ENCODE results near the gene AAGAB. TPM values are rescaled to one million over a fixed set of nuclear protein-coding genes. Genes with fewer than 3 reads are reported as not detected.

The AAGAB gene
- total RNA-seq, 1 experiment from 2014 or later = 102 TPM

GRCh38 chr15:67172172-67172571, 82.3 kb downstream of the AAGAB start:
- in situ Hi-C loops (cut with HindIII; ENCODE audit: low pct_unique_long_range_greater_than_20kb, low sequenced_read_pairs) (no loop called here), intact Hi-C loops (cut with micrococcal nuclease; ENCODE audit: unreplicated experiment) (no loop called here)
- CTCF ChIA-PET = no interaction called here
- POLR2A ChIA-PET = no interaction called here
- DNase-seq (ENCODE audit: low read depth, low spot score) (no peak), ATAC-seq (no peak)
- peak overlapping the region; percentile 94 for H3K27ac ChIP-seq (ENCODE audit: low read length)
- TF ChIP-seq REST (IDR thresholded peaks at IDR 0.05; ENCODE audit: insufficient read depth in 1 of 2, low read depth in 2 of 2, low read length in 1 of 2) (no peak), POLR2AphosphoS5 (IDR thresholded peaks at IDR 0.05; ENCODE audit: low read depth, low read length) (peak; percentile 12; the same call in 1 of the 2 replicates), SIN3A (IDR thresholded peaks at IDR 0.05; ENCODE audit: borderline replicate concordance, insufficient read depth, low read depth, low read length) (no peak), CTCF (IDR thresholded peaks at IDR 0.05) (no peak), TCF7L2 (IDR thresholded peaks at IDR 0.05; ENCODE audit: low read depth, low read length) (no peak)
- no peaks in the 10 kb centered on the region for H3K27me3 ChIP-seq (ENCODE audit: control insufficient read depth, insufficient read depth, low read length)
- H3K9me3 ChIP-seq (ENCODE audit: control insufficient read depth, insufficient read depth, low read depth, low read length) = no peaks in the 10 kb centered on the region
- H3K4me3 ChIP-seq (ENCODE audit: low read depth in 2 of 2, low read length in 2 of 2) = no peak overlapping the region
- peaks cover 100% of the 10 kb centered on the region for H3K4me1 ChIP-seq (ENCODE audit: control insufficient read depth, insufficient read depth, low read length)
- BruUV-seq (replicated peaks) = no TSS peak
- peaks cover 40% of the 10 kb centered on the region for H3K36me3 ChIP-seq (ENCODE audit: control insufficient read depth, insufficient read depth, low read length)

- Histone ChIP-seq H3K4me1 (ENCODE audit: control insufficient read depth, insufficient read depth, low read length) (peaks cover 100% of the 10 kb centered on the region), H3K4me3 (ENCODE audit: low read depth in 2 of 2, low read length in 2 of 2) (no peak overlapping the region), H3K36me3 (ENCODE audit: control insufficient read depth, insufficient read depth, low read length) (peaks cover 40% of the 10 kb centered on the region), H3K27ac (ENCODE audit: low read length) (peak overlapping the region; percentile 94), H3K9me3 (ENCODE audit: control insufficient read depth, insufficient read depth, low read depth, low read length) (no peaks in the 10 kb centered on the region), H3K27me3 (ENCODE audit: control insufficient read depth, insufficient read depth, low read length) (no peaks in the 10 kb centered on the region)
- BruUV-seq (replicated peaks) = no TSS peak
- no peak for TF ChIP-seq SIN3A (IDR thresholded peaks at IDR 0.05; ENCODE audit: borderline replicate concordance, insufficient read depth, low read depth, low read length)
- TF ChIP-seq POLR2AphosphoS5 (IDR thresholded peaks at IDR 0.05; ENCODE audit: low read depth, low read length) = no peak
- no peak for TF ChIP-seq REST (IDR thresholded peaks at IDR 0.05; ENCODE audit: insufficient read depth in 1 of 2, low read depth in 2 of 2, low read length in 1 of 2)
- no peak for TF ChIP-seq TCF7L2 (IDR thresholded peaks at IDR 0.05; ENCODE audit: low read depth, low read length)
- TF ChIP-seq CTCF (IDR thresholded peaks at IDR 0.05) = no peak
- ChIA-PET CTCF (no interaction called here), POLR2A (no interaction called here)
- intact Hi-C loops (cut with micrococcal nuclease; ENCODE audit: unreplicated experiment) (no loop called here), in situ Hi-C loops (cut with HindIII; ENCODE audit: low pct_unique_long_range_greater_than_20kb, low sequenced_read_pairs) (no loop called here)
- DNase-seq (ENCODE audit: low read depth, low spot score) = no peak
- no peak for ATAC-seq
These were observed 83.0 kb downstream of the AAGAB start for GRCh38 chr15:67171471-67171870.

Measured in Panc1 (cell line).